Measurements from ENCODE around the gene TSNAXIP1. TPM values are rescaled to one million over a fixed set of nuclear protein-coding genes. Genes with fewer than 3 reads are reported as not detected.
A peak's percentile ranks its signal among the peaks of the same experiment; 100 is the strongest.

Gene TSNAXIP1
- total RNA-seq, 1 experiment from 2014 or later = 0.21 TPM

DNA sequence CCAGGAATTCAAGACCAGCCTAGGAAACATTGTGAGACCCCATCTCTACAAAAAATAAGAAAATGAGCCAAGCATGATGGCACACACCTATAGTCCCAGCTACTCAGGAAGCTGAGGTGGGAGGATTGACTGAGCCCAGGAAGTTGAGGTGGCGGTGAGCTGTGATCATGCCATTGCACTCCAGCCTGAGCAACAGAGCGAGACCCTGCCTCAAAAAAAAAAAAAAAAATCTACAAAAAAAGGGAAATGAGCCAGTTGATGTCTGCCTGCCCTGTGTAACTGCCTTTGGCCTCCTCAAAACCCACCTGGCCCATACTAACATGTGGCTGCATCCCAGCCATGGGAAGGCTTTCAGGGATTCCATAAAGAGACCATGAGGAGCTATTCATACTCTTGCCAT, 4.8 kb upstream of the TSNAXIP1 start:
- Histone ChIP-seq H3K27me3 (ENCODE audit: control insufficient read depth, insufficient read depth, low read length) (no peaks in the 10 kb centered on the region), H3K4me3 (ENCODE audit: insufficient read depth, low read depth, low read length) (no peak overlapping the region), H3K36me3 (replicated peaks; ENCODE audit: control insufficient read depth, insufficient read depth, low read length) (peaks cover 3% of the 10 kb centered on the region; the same call in 1 of the 2 replicates)
- no peak for DNase-seq

DNA sequence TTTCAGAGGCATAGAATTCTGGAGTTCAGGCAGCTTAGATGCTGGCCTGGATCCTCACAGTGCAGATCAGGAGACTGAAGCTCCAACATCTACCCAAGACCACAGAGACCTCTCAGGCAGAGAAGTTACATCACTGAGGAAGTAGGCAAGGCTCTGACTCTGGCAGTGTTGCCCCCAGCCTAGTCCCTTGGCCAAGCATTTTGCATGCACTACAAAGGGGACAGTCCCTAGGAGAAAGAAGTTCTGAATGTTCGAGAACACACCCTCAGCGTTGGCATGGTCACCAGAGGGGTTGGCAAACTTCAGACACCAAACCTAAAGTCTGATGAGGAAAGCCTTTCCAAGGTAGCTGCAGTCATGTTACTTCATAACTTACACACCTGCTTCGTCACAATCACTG, 2.8 kb upstream of the TSNAXIP1 start:
- no peak for DNase-seq
- H3K36me3 ChIP-seq (replicated peaks; ENCODE audit: control insufficient read depth, insufficient read depth, low read length) = peaks cover 3% of the 10 kb centered on the region; the same call in 1 of the 2 replicates
- H3K27me3 ChIP-seq (ENCODE audit: control insufficient read depth, insufficient read depth, low read length) = no peaks in the 10 kb centered on the region
- H3K4me3 ChIP-seq (ENCODE audit: insufficient read depth, low read depth, low read length) = no peak overlapping the region

DNA sequence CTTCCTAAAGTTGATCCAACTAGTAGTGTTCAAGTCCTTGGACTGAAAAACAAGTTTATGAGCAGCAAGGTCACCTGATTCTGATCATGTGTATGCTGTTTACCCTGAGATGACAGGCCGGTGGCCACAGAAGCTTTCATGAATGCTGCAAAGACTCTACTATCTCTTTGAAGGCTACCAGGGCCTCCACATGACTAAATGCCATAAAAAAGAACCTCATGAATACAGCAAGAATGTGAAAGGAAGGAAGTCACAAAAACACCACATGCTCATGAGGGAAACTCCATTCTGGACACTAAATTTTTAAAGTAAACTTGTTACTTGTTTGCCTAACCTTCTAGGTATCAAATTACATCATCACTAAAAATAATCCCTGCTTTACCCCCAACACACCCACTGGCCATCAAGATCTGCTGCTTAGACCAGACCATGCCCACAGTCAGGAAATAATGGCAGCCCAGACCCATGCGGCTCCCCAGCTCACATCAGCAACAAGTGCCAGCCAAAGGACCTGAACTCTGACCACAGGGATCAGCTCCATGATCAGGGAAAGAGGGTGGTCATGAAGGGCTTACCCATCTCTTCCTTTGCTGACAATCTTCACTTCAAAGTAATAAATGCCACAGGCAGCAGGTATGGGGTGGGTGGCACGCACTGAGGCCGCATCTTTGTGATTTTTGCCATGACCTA, 1.7 kb upstream of the TSNAXIP1 start:
- H3K4me3 ChIP-seq (ENCODE audit: insufficient read depth, low read depth, low read length) = peak overlapping the region; percentile 95
- no peak for DNase-seq
- no peaks in the 10 kb centered on the region for H3K27me3 ChIP-seq (ENCODE audit: control insufficient read depth, insufficient read depth, low read length)
- H3K36me3 ChIP-seq (replicated peaks; ENCODE audit: control insufficient read depth, insufficient read depth, low read length) = peaks cover 3% of the 10 kb centered on the region; the same call in 1 of the 2 replicates

DNA sequence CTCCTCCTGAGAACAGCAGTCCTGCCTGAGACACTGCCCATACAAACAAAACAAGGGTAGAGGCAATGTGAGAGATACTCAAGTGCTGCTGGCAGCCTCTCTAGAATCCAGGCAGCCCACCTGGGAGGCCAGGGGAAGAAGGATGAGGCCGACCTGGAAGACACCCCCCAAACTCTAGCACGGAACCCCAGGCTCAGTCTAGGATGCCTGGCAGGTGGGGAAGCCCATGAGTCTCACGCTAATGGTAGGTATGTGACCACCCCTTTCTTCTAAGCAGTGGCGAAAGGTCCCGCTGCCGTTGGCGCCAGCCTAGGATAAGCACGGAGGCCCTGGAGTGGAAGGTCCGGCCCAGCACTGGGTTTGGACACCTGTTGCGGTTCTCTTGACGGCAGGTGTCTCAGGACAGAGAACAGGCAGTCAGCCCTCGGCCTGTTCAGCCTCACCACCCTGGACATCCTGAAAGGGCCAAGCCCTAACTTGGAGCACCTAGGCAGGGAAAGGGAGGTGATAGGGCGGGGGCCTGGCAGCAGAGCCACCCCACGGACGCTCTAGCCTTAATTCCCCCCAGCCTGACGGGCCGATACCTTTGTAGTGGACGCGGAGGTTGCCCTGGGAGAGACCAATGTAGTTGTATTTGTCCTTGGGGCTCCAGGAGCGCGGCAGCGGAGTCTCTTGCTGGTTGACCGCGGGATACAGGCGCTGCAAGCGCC, 816 bp upstream of the TSNAXIP1 start:
- Histone ChIP-seq H3K4me3 (ENCODE audit: insufficient read depth, low read depth, low read length) (peak overlapping the region; percentile 95), H3K27me3 (ENCODE audit: control insufficient read depth, insufficient read depth, low read length) (no peaks in the 10 kb centered on the region), H3K36me3 (replicated peaks; ENCODE audit: control insufficient read depth, insufficient read depth, low read length) (peaks cover 3% of the 10 kb centered on the region; the same call in 1 of the 2 replicates)
- DNase-seq = no peak

DNA sequence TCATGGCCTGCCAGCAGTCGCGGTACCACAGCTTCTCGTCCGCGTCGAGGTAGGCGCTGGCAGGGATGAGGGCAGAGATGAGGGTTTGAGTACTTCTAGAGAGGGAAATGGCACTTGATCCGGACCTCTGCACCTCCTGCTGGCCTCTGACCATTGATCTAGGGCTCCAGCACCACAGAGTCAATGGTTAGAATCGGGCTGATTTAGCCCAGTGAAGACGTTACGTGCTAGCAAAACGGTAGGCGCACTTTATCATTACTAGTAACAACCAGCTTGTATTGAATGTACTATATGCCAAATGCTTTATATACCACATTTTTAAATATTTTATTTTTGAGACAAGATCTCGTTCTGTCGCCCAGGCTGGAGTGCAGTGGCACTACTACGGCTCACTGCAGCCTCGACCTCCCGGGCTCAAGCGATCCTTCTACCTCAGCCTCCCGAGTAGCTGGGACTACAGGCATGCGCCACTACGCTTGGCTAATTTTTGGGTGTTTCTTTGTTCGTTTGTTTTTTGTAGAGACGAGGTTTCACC, 526 bp downstream of the TSNAXIP1 start:
- H3K4me3 ChIP-seq (ENCODE audit: insufficient read depth, low read depth, low read length) = peak overlapping the region; percentile 95
- peaks cover 1% of the 10 kb centered on the region; the same call in 1 of the 2 replicates for H3K36me3 ChIP-seq (replicated peaks; ENCODE audit: control insufficient read depth, insufficient read depth, low read length)
- no peak for DNase-seq
- H3K27me3 ChIP-seq (ENCODE audit: control insufficient read depth, insufficient read depth, low read length) = no peaks in the 10 kb centered on the region

DNA sequence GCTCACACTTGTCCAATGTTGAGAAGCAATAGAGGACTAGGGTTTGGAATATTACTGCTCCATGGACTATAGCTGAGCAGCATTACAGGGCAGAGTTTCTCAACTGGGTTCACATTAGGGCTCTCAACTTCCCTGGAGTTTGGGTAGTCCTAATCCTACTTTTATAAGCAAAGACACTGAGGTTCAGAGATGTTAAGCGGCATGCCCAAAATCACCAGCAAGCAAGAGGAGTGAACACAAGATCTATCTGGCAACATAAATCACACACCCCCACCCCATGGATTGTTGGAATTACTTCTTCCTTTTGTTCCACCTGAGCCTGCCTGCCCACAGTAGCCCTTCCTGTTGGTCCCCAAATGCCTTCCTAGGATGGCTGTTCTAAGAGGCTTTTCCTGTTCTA, 5.2 kb downstream of the TSNAXIP1 start:
- H3K27me3 ChIP-seq (ENCODE audit: control insufficient read depth, insufficient read depth, low read length) = no peaks in the 10 kb centered on the region
- no peak for DNase-seq
- no peaks in the 10 kb centered on the region for H3K36me3 ChIP-seq (replicated peaks; ENCODE audit: control insufficient read depth, insufficient read depth, low read length)
- no peak overlapping the region for H3K4me3 ChIP-seq (ENCODE audit: insufficient read depth, low read depth, low read length)

DNA sequence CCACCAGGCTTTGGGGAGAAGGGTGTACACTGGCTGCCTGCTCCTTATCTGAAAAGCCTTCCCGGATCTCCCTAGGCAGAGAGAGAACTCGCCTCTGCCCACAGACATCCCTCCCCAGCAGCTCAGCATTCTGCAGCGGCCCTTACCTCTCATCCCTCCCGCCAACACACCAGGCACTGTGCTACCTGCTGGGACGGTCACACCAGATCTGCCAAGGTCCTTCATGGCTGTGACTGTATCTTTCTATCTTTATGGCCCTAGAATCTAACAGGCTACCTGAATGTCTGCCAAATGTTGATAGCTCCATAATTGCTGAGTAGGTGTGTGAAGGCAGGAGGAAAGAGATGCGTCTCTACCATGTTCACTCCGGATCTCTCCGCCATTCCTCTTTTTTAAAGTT, 7.9 kb downstream of the TSNAXIP1 start:
- no peak for DNase-seq
- no peak overlapping the region for H3K4me3 ChIP-seq (ENCODE audit: insufficient read depth, low read depth, low read length)
- no peaks in the 10 kb centered on the region for H3K36me3 ChIP-seq (replicated peaks; ENCODE audit: control insufficient read depth, insufficient read depth, low read length)
- H3K27me3 ChIP-seq (ENCODE audit: control insufficient read depth, insufficient read depth, low read length) = no peaks in the 10 kb centered on the region

DNA sequence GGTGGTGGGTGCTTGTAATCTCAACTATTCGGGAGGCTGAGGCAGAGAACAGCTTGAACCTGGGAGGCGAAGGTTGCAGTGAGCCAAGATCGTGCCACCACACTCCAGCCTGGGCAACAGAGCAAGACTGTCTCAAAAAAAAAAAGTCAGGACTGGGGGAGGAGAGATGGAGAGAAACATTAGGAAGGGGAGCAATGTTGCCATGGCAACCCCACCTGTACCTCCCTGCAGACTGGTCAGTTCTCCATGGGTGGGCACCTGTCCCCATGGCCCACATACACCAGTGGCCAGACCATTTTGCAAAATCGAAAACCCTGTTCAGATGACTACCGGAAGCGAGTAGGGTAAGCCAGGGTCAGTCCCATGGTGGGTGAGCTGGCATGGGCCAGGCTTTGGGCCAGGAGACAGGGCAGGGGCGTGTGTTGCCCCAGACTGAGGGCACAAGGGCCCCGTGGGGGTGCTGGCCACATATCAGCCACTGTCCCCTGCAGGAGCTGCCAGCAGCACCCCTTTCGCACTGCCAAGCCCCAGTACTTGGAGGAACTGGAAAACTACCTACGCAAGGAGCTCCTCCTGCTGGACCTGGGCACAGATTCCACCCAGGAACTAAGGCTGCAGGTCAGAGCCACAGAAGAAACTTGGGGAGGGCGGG, 14.0 kb downstream of the TSNAXIP1 start:
- DNase-seq = no peak

DNA sequence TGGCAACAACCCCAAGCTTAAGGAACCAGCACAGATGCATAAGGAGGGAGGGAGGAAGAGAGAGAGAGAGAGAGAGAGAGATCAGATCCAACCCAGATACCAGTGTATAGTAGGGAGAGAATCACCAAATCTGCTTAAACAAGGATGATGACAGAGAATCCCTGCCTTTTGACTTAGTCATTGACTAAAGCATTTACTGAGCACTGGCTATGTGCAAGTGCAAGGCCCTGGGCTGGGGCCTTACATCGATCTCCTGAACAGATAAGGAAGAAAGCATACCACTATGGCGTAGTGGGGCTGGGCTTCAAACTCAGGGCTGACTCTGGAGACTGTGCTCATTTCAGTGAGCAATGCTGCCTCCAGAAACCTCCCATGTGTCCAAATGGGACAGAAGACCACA, 15.8 kb downstream of the TSNAXIP1 start:
- no peaks in the 10 kb centered on the region for H3K27me3 ChIP-seq (ENCODE audit: control insufficient read depth, insufficient read depth, low read length)
- no peak overlapping the region for H3K4me3 ChIP-seq (ENCODE audit: insufficient read depth, low read depth, low read length)
- DNase-seq = no peak
- H3K36me3 ChIP-seq (replicated peaks; ENCODE audit: control insufficient read depth, insufficient read depth, low read length) = no peaks in the 10 kb centered on the region; the same call in 1 of the 2 replicates

More for the DNA sequence above, 14.0 kb downstream of the TSNAXIP1 start:
- H3K27me3 ChIP-seq (ENCODE audit: control insufficient read depth, insufficient read depth, low read length) = no peaks in the 10 kb centered on the region
- H3K36me3 ChIP-seq (replicated peaks; ENCODE audit: control insufficient read depth, insufficient read depth, low read length) = no peaks in the 10 kb centered on the region
- H3K4me3 ChIP-seq (ENCODE audit: insufficient read depth, low read depth, low read length) = no peak overlapping the region

DNA sequence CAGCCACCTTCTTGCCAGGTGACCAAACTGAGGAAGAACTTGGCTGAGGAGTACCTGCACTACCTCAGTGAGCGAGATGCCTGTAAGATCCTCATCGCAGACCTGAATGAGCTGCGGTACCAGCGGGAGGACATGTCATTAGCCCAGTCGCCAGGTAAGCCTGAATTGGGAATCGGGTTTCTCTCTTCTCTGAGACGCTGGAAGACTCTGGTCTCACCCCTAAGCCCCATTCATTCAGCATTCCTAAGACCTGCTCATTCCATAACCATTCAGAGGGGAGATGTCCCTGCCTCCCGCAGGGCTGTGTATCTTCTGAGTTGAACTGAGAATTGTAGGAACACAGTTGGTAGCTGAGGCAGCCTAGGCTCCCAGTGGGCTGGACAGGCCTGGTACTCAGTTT, 18.4 kb downstream of the TSNAXIP1 start:
- no peak for DNase-seq
- H3K4me3 ChIP-seq (ENCODE audit: insufficient read depth, low read depth, low read length) = no peak overlapping the region
- no peaks in the 10 kb centered on the region for H3K27me3 ChIP-seq (ENCODE audit: control insufficient read depth, insufficient read depth, low read length)
- peaks cover 11% of the 10 kb centered on the region for H3K36me3 ChIP-seq (replicated peaks; ENCODE audit: control insufficient read depth, insufficient read depth, low read length)

DNA sequence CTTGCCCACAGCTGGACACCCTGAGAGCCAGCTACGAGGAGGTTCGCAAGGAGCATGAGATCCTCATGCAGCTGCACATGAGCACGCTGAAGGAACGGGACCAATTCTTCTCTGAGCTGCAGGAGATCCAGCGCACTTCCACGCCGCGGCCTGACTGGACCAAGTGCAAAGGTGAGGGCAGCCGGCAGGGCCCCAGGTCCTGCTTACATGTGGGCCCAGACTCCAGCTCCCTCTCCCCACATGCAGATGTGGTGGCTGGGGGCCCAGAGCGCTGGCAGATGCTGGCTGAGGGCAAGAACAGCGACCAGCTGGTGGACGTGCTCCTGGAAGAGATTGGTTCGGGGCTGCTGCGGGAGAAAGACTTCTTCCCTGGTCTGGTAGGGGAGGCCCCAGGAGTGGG, 19.2 kb downstream of the TSNAXIP1 start:
- no peak overlapping the region for H3K4me3 ChIP-seq (ENCODE audit: insufficient read depth, low read depth, low read length)
- no peak for DNase-seq
- H3K36me3 ChIP-seq (replicated peaks; ENCODE audit: control insufficient read depth, insufficient read depth, low read length) = peaks cover 18% of the 10 kb centered on the region
- H3K27me3 ChIP-seq (ENCODE audit: control insufficient read depth, insufficient read depth, low read length) = no peaks in the 10 kb centered on the region

DNA sequence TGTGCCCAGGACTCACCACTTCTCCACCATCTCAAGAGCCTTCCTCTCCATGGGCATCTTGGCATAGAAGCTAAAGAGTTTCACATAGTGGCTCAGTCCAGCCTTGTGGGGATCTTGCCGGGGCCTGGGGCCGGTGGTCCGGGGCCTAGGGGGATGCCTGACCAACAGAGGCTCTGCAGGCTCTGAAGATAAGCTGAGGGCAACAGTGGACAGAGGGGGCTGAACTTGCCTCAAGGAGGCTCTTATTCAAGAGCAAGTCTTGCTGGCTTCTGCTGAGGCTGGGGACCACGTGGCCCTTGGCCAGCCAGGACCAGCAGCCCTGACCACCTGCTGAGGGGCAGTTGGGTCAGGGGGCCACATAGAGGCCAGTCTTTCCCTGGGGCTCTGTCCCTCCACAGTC, 22.0 kb downstream of the TSNAXIP1 start:
- peaks cover 25% of the 10 kb centered on the region for H3K36me3 ChIP-seq (replicated peaks; ENCODE audit: control insufficient read depth, insufficient read depth, low read length)
- DNase-seq = peak; percentile 19
- no peak overlapping the region for H3K4me3 ChIP-seq (ENCODE audit: insufficient read depth, low read depth, low read length)

DNA sequence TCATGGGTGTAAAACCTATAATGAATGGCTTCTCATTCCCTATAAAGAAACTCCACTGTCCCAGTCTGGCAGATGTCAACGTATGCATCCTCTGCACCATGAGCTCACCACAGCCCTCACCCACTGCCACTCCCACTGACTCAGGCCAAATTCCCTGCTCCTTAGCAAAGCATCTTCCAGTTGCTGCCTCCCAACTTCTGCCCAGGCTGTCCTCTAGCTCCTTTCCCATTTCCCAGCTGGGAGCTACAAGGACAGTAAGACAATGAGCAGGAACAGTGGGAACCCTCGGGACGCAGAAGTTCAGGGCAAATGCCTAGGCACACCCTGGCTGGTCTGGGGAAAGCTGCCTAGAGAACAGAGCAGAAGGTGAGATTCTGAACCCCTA, 26.3 kb downstream of the TSNAXIP1 start:
- H3K27me3 ChIP-seq (ENCODE audit: control insufficient read depth, insufficient read depth, low read length) = no peaks in the 10 kb centered on the region
- no peak for DNase-seq
- peak overlapping the region; percentile 80 for H3K4me3 ChIP-seq (ENCODE audit: insufficient read depth, low read depth, low read length)
- H3K36me3 ChIP-seq (replicated peaks; ENCODE audit: control insufficient read depth, insufficient read depth, low read length) = peaks cover 25% of the 10 kb centered on the region

More for the DNA sequence above, 22.0 kb downstream of the TSNAXIP1 start:
- no peaks in the 10 kb centered on the region for H3K27me3 ChIP-seq (ENCODE audit: control insufficient read depth, insufficient read depth, low read length)

DNA sequence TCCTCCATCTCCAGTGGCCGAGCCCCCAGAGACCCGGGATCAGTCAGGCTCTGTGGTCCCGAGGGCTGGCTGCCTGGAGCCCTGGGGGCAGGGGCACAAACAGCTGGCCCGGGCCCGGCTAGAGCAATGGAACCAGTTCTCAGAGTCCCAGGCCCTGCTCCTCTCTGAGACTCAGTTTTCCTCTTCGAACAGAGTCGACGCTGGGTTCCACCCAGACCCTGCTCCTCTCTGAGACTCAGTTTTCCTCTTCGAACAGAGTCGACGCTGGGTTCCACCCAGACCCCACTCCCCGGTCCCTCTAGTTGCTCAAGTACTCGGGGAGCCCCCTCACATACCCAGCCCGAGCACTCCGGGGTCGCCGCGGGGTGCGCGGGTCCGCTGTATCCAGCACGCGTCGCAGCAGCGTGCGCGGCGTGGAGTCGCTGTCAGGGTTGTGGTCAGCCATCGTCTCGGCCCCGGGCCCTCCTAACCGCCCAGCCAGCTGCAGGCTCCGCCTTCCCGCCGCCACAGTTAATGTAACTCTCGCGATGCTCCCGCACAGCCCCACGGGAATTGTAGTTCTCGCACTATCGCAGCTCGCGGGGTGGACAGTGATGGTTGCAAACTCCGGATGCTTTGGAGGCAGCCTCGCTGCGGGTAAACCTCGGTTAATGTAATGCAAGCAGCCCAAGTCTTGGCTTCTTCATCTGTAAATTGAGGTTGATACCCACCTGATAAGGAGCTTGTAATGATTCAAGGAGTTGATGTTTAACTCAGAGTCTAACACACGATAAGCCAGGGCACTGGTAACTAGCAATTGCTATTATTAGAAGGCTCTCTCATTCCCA, 26.9 kb downstream of the TSNAXIP1 start:
- peak; percentile 99 for DNase-seq
- no peaks in the 10 kb centered on the region for H3K27me3 ChIP-seq (ENCODE audit: control insufficient read depth, insufficient read depth, low read length)
- H3K36me3 ChIP-seq (replicated peaks; ENCODE audit: control insufficient read depth, insufficient read depth, low read length) = peaks cover 25% of the 10 kb centered on the region
- H3K4me3 ChIP-seq (ENCODE audit: insufficient read depth, low read depth, low read length) = peak overlapping the region; percentile 80
